AG04449 (cell line): ENCODE data around the gene CD2AP.

Experiments used
- CTCF ChIA-PET: fragments of 350-600 bp; formaldehyde crosslinking; extraction: SDS; loops from one replicate; lab custom pipeline; 2021; ENCODE audit warnings: antibody characterized with exemption; lab: Yijun Ruan, JAX
- POLR2A ChIA-PET: fragments of 400-600, 350-600 bp; formaldehyde crosslinking; extraction: SDS; loops from one replicate; lab custom pipeline; 2020; ENCODE audit warnings: antibody characterized with exemption, inconsistent platforms; lab: Yijun Ruan, JAX
- DNase-seq: peaks from one replicate; pipeline ENCODE4 v3.0.0-alpha.2; 2010; ENCODE audit warnings: low read depth, low spot score
- H3K4me3 ChIP-seq: 2 replicates; pipeline ENCODE4 v1.5.1; 2011; ENCODE audit warnings: low read depth, mild to moderate bottlenecking, control low read depth, low read length
- CTCF ChIP-seq: IDR thresholded peaks from one replicate; pipeline ENCODE4 v1.5.1; 2011; ENCODE audit warnings: mild to moderate bottlenecking, moderate library complexity, low read length, control low read depth, inconsistent platforms; ENCODE audit not compliant: insufficient read depth; ENCODE audit errors: missing control alignments

CD2AP gene

GRCh38 chr6:47661960-47662359 lies 184.4 kb downstream of the CD2AP start:
- no peak for DNase-seq
- H3K4me3 ChIP-seq: no peak overlapping the region
- ChIA-PET POLR2A (no interaction called here), CTCF (no interaction called here)
- no peak for TF ChIP-seq CTCF

GRCh38 chr6:47663462-47664216 lies 186.1 kb downstream of the CD2AP start:
- POLR2A ChIA-PET: no interaction called here
- no peak overlapping the region for H3K4me3 ChIP-seq
- CTCF ChIA-PET: no interaction called here
- TF ChIP-seq CTCF: no peak
- DNase-seq: no peak

GRCh38 chr6:47665112-47665511 lies 187.5 kb downstream of the CD2AP start:
- CTCF ChIA-PET: no interaction called here
- DNase-seq: no peak
- POLR2A ChIA-PET: no interaction called here

GRCh38 chr6:47669684-47670513 lies 192.3 kb downstream of the CD2AP start:
- no peak for DNase-seq
- TF ChIP-seq CTCF: no peak
- CTCF ChIA-PET: no interaction called here
- H3K4me3 ChIP-seq: no peak overlapping the region
- POLR2A ChIA-PET: no interaction called here

More at GRCh38 chr6:47665112-47665511, 187.5 kb downstream of the CD2AP start:
- TF ChIP-seq CTCF: no peak
- no peak overlapping the region for H3K4me3 ChIP-seq

- TF ChIP-seq CTCF: no peak
- no peak for DNase-seq
- POLR2A ChIA-PET: no interaction called here
- CTCF ChIA-PET: no interaction called here
- no peak overlapping the region for H3K4me3 ChIP-seq
Observed at GRCh38 chr6:47670851-47671250, 193.3 kb downstream of the CD2AP start.

- ChIA-PET CTCF (no interaction called here), POLR2A (no interaction called here)
- no peak for TF ChIP-seq CTCF
- H3K4me3 ChIP-seq: no peak overlapping the region
- no peak for DNase-seq
Observed at GRCh38 chr6:47671777-47672176, 194.2 kb downstream of the CD2AP start.
